Middle frontal gyrus (tissue), 1 donor: ENCODE measurements around the gene BTN1A1.

Experiments used
- DNase-seq: peaks from one replicate; pipeline ENCODE4 v3.0.0-alpha.2; 2015; ENCODE audit warnings: low spot score; ENCODE audit errors: extremely low spot score

Gene BTN1A1

GRCh38 chr6:26475823-26476729 lies 24.0 kb upstream of the BTN1A1 start:
- no peak for DNase-seq

GRCh38 chr6:26476896-26477295 lies 23.2 kb upstream of the BTN1A1 start:
- DNase-seq, result no peak

DNA sequence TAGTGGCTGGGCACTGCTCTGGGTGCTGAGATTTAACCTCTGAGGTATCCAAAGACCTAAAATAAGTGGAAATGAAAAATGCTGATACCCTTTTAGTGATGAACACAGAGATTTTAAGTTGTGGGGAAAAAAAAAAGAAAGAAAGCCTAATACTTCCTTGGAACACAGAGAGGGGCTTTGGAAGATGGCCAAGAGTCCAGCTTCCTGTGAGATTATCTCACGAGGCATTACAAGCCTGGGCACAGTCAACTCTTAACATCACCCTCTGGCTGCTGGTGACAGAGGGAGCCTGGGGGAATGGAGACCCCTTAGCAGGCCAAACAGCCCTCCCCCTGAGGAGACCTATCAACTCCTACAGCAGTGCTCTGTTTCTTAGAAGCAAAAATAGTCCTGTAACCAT lies 22.7 kb upstream of the BTN1A1 start:
- DNase-seq, result no peak

- DNase-seq, result no peak
Observed at GRCh38 chr6:26478100-26478984, 21.8 kb upstream of the BTN1A1 start.

DNA sequence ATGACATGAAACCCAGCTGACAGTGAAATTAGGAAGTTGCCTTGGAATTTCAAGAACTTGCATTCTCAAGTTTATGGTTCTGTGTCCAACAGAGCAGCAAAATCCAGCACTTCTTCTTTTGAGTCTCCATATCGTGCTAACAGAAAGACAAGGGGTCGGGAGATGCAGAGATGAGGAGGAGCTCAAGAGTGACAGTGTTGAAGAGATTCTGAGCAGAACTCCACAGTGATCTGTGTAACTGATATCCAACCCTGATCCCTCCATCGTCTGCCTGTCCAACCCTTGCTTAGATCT lies 21.2 kb upstream of the BTN1A1 start:
- DNase-seq, result no peak

GRCh38 chr6:26482338-26482737 lies 17.8 kb upstream of the BTN1A1 start:
- DNase-seq, result no peak

DNA sequence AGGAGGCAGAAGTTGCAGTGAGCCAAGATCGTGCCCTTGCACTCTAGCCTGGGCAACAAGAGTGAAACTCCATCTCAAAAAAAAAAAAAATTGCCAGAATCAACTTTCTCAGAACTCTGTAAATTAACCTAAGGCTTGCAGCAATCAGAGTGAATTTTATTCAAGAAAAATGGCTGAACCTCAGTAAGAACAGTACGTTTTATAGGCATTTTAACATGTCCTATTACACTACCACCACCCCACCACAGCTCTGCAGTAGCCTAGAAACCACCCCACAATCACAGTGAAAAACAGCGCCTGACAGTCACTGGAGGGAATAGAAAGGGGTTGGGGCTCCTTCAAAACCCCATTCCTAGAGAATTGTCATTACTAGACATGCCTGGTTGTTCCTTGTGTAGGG lies 16.4 kb upstream of the BTN1A1 start:
- no peak for DNase-seq

- DNase-seq, result no peak
Observed at GRCh38 chr6:26484161-26484560, 15.9 kb upstream of the BTN1A1 start.

DNA sequence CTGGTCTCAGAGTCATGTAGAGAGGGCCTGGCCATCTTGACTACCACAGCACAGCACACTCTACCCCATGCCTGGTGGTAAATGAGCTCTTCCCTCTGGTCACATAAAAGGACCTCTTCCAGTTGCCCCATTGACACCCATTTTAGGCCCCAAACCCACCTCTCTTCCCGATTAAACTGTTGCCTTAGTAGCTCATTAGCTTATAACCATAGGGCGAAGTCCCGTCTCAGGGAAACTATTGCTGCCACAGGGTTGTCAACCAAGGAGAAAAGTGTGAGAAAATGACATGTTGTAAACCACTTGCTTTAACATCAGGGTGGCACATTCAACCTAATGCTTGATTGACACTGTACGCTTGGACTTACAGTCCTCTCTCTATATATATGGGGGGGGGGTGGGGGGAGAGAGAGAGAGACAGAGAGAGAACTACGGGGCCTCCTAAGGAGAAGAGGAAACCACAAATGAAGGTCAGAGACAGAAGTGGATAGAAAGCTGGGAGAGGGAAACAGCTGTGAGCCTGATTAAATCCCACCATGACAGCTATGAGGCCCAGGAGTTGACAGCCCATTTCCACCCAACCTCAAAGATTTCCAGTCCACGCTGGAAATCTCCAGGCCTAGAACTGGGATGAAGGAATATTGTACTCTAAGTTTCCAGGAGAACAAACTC lies 14.9 kb upstream of the BTN1A1 start:
- no peak for DNase-seq

- no peak for DNase-seq
Observed at GRCh38 chr6:26486358-26486757, 13.7 kb upstream of the BTN1A1 start.

DNA sequence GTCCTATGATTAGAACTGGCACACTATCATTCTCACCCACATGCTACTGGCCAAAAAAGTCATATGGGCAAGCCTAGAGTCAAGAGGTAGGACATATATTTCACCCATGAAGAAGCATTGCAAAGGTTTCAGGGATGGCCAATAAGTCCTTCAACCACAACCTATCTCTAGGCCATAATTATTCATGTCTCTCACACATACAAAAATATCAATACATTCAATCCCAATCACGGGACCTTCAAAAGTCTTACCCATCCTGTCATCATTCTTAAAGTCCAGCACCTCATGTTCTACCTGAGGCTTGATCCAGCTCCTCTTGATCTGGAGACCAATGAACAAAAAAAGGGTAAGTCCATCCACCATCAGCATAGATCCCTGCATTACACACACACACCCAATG lies 12.6 kb upstream of the BTN1A1 start:
- no peak for DNase-seq

- DNase-seq, result no peak
Observed at GRCh38 chr6:26489996-26490964, 9.8 kb upstream of the BTN1A1 start.

GRCh38 chr6:26491604-26492003 lies 8.5 kb upstream of the BTN1A1 start:
- DNase-seq, result no peak

DNA sequence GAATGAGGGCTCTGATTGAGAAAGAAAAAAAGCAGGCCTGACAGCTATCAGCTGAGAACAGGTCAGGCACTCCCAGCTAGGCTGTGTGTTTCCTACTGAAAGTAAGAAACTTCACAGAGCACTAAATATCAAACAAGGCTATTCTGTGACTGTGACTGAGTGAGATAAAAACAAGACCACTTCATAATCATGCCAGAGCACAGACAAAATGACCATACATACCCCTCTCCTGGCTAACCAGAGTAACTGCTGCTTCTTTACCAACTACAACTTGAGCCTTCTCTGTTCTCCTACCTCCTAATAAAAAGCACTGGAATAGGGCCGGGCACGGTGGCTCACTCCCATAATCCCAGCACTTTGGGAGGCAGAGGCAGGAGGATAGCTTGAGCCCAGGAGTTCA lies 6.8 kb upstream of the BTN1A1 start:
- no peak for DNase-seq

DNA sequence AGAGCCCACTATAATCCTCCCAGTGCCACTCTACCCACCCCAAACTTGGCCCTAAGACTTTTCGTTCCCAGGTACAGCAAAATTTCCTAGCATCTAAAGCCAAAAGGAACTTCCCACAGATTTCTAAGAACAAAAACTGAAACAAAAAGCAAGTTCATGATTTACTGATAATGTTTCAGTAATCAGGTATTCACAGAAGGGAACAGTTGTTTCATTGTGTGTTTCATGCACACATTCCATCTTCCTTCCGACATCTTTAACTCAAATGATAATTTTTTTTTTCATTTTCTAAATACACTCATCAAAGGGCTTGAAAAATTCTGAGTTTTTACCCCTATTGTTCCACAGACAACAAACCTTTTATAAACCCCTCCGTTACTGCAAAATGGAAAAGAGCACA lies 6.0 kb upstream of the BTN1A1 start:
- DNase-seq, result no peak

DNA sequence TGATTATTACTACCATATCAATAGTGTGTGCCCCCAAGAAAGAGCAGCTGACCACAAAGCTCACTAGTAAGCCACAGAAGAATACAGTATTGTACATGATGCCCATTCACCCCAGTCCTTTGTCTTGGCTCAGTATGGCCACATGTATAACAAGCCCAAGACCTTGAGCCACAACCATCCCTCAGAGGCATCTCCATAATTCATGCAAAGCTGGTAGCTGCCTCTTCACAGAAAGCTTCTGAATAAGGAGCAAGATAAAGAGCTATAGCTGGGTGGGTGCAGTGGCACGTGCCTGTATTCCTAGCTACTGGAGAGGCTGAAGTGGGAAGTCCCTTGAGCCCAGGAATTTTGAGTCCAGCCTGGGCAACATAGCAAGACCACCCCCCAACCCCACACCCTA lies 4.8 kb upstream of the BTN1A1 start:
- no peak for DNase-seq

DNA sequence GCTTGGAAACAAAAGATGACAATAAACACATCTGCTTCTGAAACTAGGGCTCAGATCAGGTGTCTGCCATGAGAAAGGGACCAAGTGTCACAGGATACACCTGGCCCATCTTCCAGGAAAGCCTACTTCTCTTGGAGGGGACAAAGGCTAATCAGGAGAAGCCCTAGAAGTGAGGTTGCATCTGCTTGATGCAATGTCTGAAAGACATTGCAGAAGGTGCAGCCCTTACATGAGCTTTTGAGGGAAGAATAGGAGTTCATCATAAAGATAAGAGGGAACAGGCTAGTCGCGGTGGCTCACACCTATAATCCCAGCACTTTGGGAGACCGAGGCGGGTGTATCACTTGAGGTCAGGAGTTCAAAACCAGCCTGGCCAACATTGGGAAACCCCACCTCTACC lies 2.5 kb upstream of the BTN1A1 start:
- DNase-seq, result no peak

DNA sequence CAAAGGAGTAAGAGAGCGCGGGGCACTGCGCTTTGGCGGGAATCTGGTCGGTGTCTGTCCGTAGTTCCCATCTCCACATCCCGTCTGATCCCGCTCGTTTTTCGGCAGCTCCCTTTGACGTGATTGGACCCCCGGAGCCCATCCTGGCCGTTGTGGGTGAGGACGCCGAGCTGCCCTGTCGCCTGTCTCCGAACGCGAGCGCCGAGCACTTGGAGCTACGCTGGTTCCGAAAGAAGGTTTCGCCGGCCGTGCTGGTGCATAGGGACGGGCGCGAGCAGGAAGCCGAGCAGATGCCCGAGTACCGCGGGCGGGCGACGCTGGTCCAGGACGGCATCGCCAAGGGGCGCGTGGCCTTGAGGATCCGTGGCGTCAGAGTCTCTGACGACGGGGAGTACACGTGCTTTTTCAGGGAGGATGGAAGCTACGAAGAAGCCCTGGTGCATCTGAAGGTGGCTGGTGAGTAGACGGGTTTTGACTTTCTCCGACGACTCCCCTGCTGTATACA lies 1.4 kb downstream of the BTN1A1 start:
- DNase-seq, result no peak

DNA sequence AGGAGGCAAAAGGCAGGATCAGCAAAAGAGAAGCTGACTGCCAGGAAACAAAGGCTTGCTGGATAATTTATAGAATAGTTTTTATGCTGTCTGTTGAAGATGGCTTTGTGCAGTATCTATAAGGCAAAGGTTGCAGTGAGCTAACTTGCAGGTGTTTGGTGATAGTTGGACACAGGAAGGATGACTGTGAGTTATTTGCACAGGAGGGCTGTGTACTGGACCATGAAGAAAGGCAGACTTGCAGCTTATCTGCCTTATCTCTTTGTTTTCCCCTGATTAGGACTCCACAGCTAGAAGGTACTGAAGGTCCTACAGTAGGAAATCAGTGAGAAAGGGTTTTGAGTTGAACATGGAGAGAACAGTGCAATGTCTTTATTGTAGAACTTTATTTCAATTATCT lies 2.1 kb downstream of the BTN1A1 start:
- no peak for DNase-seq

DNA sequence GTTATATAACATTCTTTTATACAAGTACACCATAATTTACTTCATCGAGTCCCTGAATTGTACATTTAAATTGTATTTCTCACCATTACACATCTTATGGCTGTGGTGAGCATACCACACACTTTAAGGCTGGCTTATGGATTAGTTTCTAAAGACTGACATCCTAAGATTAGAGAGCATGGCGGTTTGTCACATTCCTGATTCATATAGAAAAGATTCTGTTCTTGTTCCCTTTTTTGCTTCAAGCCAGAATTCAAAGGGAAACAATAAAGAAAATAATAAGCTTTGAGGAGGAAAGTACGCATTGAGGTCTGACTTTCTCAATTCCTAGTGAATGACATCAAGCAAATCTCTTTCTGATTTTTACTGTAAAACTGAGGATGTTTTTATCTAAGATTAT lies 2.5 kb downstream of the BTN1A1 start:
- no peak for DNase-seq

GRCh38 chr6:26507658-26508057 lies 7.6 kb downstream of the BTN1A1 start:
- no peak for DNase-seq
